Posterior vena cava (tissue), 2 donors: ENCODE data around the gene L3MBTL4. TPM values are rescaled to one million over a fixed set of nuclear protein-coding genes. Genes with fewer than 3 reads are reported as not detected.
"Not testable (repeated sequence)": the region's sequence is repeated elsewhere in the genome, so short reads cannot be mapped to it uniquely, and the experiment has no call there.

Experiments used
- DNase-seq: peaks from one replicate; pipeline ENCODE4 v3.0.0-alpha.2; 2020; ENCODE audit warnings: low spot score
- intact Hi-C, 2 donors: fragments of 100-400 bp; cut with DNase I; formaldehyde crosslinking; loops; one replicate each; pipeline versions ENCODE4 v1.14.1 to v1.14.2; 2022 to 2023
- total RNA-seq, 2 donors: library from RNA; stranded (reverse); fragmentation: NEBNext Ultra II Directional; extraction: Animal tissue kit (Norgen Biotek cat#: 25700); gene quantifications; one replicate each; pipeline ENCODE4 v1.2.1, GENCODE V29; 2021
- donor health status: DM: yes; HTN: yes; CAD: no.
- donor health status: DM: yes; HTN: yes; CAD: no.

L3MBTL4 gene
- total RNA-seq, 2 donors from 2014 or later, result 10.5 to 17.6 TPM

- intact Hi-C loops, result no loop called here
- DNase-seq, result no peak
These were observed 4.8 kb downstream of the L3MBTL4 start for GRCh38 chr18:6409933-6410332.

GRCh38 chr18:6408543-6408942, 6.2 kb downstream of the L3MBTL4 start:
- DNase-seq, intact Hi-C loops: not testable (repeated sequence)

GRCh38 chr18:6406910-6407470, 7.7 kb downstream of the L3MBTL4 start:
- intact Hi-C loops, result no loop called here
- no peak for DNase-seq

GRCh38 chr18:6406075-6406909, 8.4 kb downstream of the L3MBTL4 start:
- no peak for DNase-seq
- intact Hi-C loops, result no loop called here

GRCh38 chr18:6405237-6406074, 9.3 kb downstream of the L3MBTL4 start:
- DNase-seq, result no peak
- intact Hi-C loops, result no loop called here

- intact Hi-C loops, result no loop called here
- DNase-seq, result no peak
These were observed 9.9 kb downstream of the L3MBTL4 start for GRCh38 chr18:6404834-6405233.

- intact Hi-C loops, result no loop called here
- no peak for DNase-seq
These were observed 13.0 kb downstream of the L3MBTL4 start for GRCh38 chr18:6401687-6402086.

GRCh38 chr18:6399776-6400175, 14.9 kb downstream of the L3MBTL4 start:
- intact Hi-C loops, result no loop called here
- DNase-seq, result no peak

- intact Hi-C loops, result no loop called here
- DNase-seq, result no peak
These were observed 16.7 kb downstream of the L3MBTL4 start for GRCh38 chr18:6397931-6398566.

GRCh38 chr18:6396847-6397246, 17.9 kb downstream of the L3MBTL4 start:
- DNase-seq, result no peak
- intact Hi-C loops, result no loop called here

GRCh38 chr18:6396276-6396675, 18.4 kb downstream of the L3MBTL4 start:
- intact Hi-C loops, result no loop called here
- no peak for DNase-seq

- intact Hi-C loops, result loop anchor here in 1 of 2 donors (5.0 kb wide), 1 partner anchor 63 kb away; no protein-coding TSS in a partner anchor
These were observed 25.7 kb downstream of the L3MBTL4 start for GRCh38 chr18:6389005-6389404.

GRCh38 chr18:6382963-6383362, 31.7 kb downstream of the L3MBTL4 start:
- intact Hi-C loops, result no loop called here
- DNase-seq, result no peak

More at GRCh38 chr18:6389005-6389404, 25.7 kb downstream of the L3MBTL4 start:
- DNase-seq, result no peak

GRCh38 chr18:6377473-6377872, 37.2 kb downstream of the L3MBTL4 start:
- intact Hi-C loops, DNase-seq: not testable (repeated sequence)

- intact Hi-C loops, result no loop called here
- DNase-seq, result no peak
These were observed 38.1 kb downstream of the L3MBTL4 start for GRCh38 chr18:6376433-6377229.

- intact Hi-C loops, result no loop called here
- no peak for DNase-seq
These were observed 39.7 kb downstream of the L3MBTL4 start for GRCh38 chr18:6374935-6375529.

GRCh38 chr18:6374340-6374739, 40.4 kb downstream of the L3MBTL4 start:
- no peak for DNase-seq
- intact Hi-C loops, result no loop called here

GRCh38 chr18:6373187-6373586, 41.5 kb downstream of the L3MBTL4 start:
- DNase-seq, result no peak
- intact Hi-C loops, result no loop called here
